Activated CD4-positive, alpha-beta T cell treated with anti-CD3 and anti-CD28 coated beads, Interleukin-2, amount 10 ng/mL, durations not matched to agents 24 days and 14 days (primary cell): ENCODE data around the gene DISC1. TPM values are rescaled to one million over a fixed set of nuclear protein-coding genes. Genes with fewer than 3 reads are reported as not detected.
A peak's percentile ranks its signal among the peaks of the same experiment; 100 is the strongest.
"Not testable (repeated sequence)": the region's sequence is repeated elsewhere in the genome, so short reads cannot be mapped to it uniquely, and the experiment has no call there.

Experiments
- DNase-seq: peaks from one replicate; pipeline ENCODE4 v3.0.0; 2022
- H3K27ac Mint-ChIP-seq: one replicate; pipeline ENCODE4 v1.8.0; 2022; ENCODE audit warnings: mild to moderate bottlenecking, mixed read lengths
- H3K27me3 Mint-ChIP-seq: one replicate; pipeline ENCODE4 v1.8.0; 2022; ENCODE audit warnings: mixed read lengths
- H3K36me3 Mint-ChIP-seq: one replicate; pipeline ENCODE4 v1.8.0; 2022; ENCODE audit warnings: low read depth, mild to moderate bottlenecking, mixed read lengths
- H3K4me1 Mint-ChIP-seq: one replicate; pipeline ENCODE4 v1.8.0; 2021; ENCODE audit warnings: mixed read lengths
- H3K4me3 Mint-ChIP-seq: one replicate; pipeline ENCODE4 v1.8.0; 2022; ENCODE audit warnings: mild to moderate bottlenecking, moderate library complexity, mixed read lengths
- H3K9me3 Mint-ChIP-seq: one replicate; pipeline ENCODE4 v1.8.0; 2021; ENCODE audit warnings: mixed read lengths
- intact Hi-C: fragments of 100-400 bp; cut with micrococcal nuclease; formaldehyde crosslinking; loops from one replicate; pipeline ENCODE4 v1.15.1; 2023
- total RNA-seq: library from RNA; stranded (reverse); gene quantifications from 2 replicates; pipeline ENCODE4 v1.2.3, GENCODE V29; 2022

Gene DISC1
- total RNA-seq, 1 donor from 2014 or later, result 3.1 TPM

- Mint-ChIP-seq H3K36me3 (no peaks in the 10 kb centered on the region), H3K4me3 (no peak overlapping the region), H3K27ac (no peak overlapping the region), H3K27me3 (no peaks in the 10 kb centered on the region), H3K4me1 (no peaks in the 10 kb centered on the region), H3K9me3 (no peaks in the 10 kb centered on the region)
- intact Hi-C loops, result no loop called here
- DNase-seq, result no peak
Observed at GRCh38 chr1:231890791-231891190, 264.2 kb downstream of the DISC1 start.

DNA sequence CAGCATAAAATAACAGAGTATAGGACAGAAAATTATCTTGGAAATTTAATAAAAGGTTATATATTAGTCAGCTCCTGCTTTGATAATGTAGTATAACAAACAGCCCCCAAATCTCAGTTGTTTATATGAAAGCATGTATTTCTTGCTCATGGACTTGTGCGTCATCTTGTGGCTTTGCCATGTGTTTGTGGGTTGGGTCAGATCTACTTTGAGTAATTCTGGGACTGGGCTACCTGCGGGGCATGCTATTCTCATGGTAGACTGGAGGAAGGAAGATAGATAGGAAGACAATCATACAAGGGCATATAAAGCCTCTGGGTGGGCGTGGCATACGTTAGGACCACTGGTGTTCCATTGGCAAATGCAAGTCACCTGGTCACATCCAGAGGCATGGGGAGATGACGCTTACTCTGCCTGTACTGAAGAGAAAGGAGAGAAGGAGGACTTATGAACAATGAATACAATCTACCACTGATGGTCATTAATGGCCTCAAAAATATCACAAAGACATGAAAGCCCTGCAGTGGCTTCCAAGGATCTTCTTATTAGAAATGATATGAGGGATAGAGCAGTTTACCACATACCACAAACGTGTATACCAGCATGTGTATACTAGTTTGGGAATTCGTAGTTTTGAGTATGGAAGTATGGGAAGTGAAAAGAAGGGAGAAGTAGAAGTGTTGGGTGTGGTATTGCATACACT, 267.0 kb downstream of the DISC1 start:
- H3K27me3 Mint-ChIP-seq, result no peaks in the 10 kb centered on the region
- H3K4me1 Mint-ChIP-seq, result no peaks in the 10 kb centered on the region
- no peaks in the 10 kb centered on the region for H3K36me3 Mint-ChIP-seq
- DNase-seq, result no peak
- intact Hi-C loops, result no loop called here
- no peak overlapping the region for H3K27ac Mint-ChIP-seq
- no peaks in the 10 kb centered on the region for H3K9me3 Mint-ChIP-seq
- no peak overlapping the region for H3K4me3 Mint-ChIP-seq

DNA sequence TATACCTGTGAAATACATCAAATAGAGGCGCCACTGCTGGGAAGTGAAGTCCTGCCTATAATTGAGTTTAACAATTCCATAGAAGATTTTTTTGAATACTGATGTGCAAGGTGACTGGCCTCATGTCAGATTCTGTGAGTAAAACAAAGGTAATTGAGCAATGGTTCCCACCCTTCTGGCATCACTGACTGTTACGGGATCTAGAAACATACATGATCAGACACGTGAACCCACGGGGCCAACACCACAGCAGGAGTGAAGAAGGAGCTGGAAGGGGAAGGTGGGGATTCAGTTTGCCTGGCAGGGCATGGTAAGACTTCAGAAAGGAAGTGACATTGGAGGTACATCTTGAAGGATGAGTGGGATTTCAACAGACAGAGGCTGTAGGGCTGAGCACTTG, 270.2 kb downstream of the DISC1 start:
- no peaks in the 10 kb centered on the region for H3K36me3 Mint-ChIP-seq
- H3K27me3 Mint-ChIP-seq, result no peaks in the 10 kb centered on the region
- intact Hi-C loops, result no loop called here
- H3K4me1 Mint-ChIP-seq, result peaks cover 2% of the 10 kb centered on the region
- H3K4me3 Mint-ChIP-seq, result no peak overlapping the region
- DNase-seq, result no peak
- H3K27ac Mint-ChIP-seq, result no peak overlapping the region
- no peaks in the 10 kb centered on the region for H3K9me3 Mint-ChIP-seq

DNA sequence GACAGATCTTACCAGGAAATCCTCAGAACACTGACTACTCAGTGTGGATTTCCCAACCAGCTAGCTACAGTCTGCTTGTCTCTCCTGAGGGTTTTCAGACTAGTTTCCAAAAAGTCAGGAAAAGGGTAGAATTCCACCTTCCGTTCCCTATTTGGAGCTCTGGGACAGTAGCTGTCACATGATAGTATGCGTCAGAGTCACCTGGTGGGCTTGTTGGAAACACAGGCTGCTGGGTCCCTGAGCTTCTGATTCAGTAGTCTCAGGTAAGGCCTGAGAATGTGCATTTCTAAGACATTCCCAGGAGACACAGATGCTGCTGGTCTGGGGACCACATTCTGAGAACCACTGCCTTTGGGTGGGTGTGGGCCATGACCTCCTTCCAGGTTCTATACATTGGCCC, 272.5 kb downstream of the DISC1 start:
- Mint-ChIP-seq H3K27me3 (no peaks in the 10 kb centered on the region), H3K9me3 (peaks cover 5% of the 10 kb centered on the region), H3K4me1 (peaks cover 2% of the 10 kb centered on the region), H3K36me3 (no peaks in the 10 kb centered on the region), H3K4me3 (no peak overlapping the region), H3K27ac (no peak overlapping the region)
- intact Hi-C loops, result no loop called here
- DNase-seq, result no peak

DNA sequence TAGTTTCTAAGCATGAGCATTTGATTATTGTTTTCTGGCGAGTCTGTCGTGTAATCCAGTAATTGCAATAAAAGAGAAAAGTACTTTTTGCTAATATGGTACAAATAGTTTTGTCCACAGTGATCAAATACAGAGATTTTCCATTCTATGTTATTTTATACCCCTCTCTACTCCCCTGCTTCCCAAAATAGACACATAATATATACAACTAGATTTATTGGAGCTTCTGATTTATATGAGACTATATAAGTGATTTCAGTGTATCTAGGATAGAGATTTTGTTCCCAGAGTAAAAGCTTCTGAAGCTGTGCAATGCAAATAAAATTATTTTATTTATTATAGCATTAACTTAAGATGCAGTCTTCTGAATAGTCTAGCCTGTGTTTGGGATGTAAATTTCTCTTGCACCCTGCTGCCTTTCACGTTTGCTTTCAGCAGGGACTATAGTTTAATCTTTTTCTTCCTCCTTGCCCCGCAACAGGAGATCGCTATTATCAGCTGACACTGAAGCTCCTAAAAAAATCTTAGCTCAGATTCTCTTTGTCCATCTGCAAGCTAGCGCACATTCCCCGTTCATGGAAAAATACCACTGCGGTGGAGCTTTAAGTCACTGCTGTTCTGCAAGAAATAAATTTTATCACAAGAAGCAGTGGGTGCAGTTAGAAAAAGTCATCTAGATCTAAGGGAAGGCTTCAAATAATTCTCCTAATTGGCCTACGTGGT, 273.3 kb downstream of the DISC1 start:
- Mint-ChIP-seq H3K4me3 (no peak overlapping the region), H3K9me3 (peaks cover 5% of the 10 kb centered on the region), H3K4me1 (peaks cover 2% of the 10 kb centered on the region), H3K27ac (no peak overlapping the region), H3K27me3 (no peaks in the 10 kb centered on the region), H3K36me3 (no peaks in the 10 kb centered on the region)
- intact Hi-C loops, result no loop called here
- DNase-seq, result no peak

DNA sequence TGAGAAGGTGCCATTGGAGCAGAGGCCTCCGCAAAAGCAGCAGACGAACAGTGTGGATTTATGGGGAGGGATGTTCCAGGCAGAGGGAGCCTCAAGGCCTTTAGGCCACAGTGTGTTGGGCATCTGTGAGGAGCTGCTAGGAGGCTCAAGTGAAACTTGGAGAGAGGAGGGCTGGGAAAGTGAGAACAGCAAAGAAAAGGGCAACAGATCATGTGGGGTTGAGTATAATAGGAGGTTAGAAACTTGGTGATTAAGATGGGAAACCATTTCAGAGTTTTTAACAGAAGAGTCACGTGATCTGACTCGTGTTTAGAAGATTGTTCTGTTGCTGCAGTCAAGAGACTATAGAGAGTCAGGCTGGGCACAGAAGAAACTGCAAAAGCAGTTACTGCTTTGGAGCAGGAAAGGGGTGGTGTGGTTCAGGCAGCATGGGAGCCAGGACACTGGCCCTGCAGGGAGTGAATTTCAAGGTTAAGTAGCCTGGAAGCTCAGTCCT, 277.0 kb downstream of the DISC1 start:
- DNase-seq, result no peak
- Mint-ChIP-seq H3K36me3 (peaks cover 4% of the 10 kb centered on the region), H3K9me3 (peaks cover 10% of the 10 kb centered on the region), H3K27ac (no peak overlapping the region), H3K4me1 (peaks cover 2% of the 10 kb centered on the region), H3K27me3 (no peaks in the 10 kb centered on the region), H3K4me3 (no peak overlapping the region)
- intact Hi-C loops, result no loop called here

DNA sequence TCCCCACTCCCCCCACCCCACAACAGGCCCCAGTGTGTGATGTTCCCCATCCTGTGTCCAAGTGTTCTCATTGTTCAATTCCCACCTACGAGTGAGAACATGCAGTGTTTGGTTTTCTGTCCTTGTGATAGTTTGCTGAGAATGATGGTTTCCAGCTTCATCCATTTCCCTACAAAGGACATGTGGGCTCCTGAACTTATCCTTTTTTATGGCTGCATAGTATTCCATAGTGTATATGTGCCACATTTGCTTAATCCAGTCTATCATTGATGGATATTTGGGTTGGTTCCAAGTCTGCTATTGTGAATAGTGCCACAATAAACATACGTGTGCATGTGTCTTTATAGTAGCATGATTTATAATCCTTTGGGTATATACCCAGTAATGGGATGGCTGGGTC, 280.7 kb downstream of the DISC1 start:
- peaks cover 20% of the 10 kb centered on the region for H3K9me3 Mint-ChIP-seq

GRCh38 chr1:231913493-231913892, 286.9 kb downstream of the DISC1 start:
- Mint-ChIP-seq H3K9me3 (peaks cover 10% of the 10 kb centered on the region), H3K4me1 (peaks cover 18% of the 10 kb centered on the region), H3K36me3 (no peaks in the 10 kb centered on the region), H3K4me3 (no peak overlapping the region), H3K27me3 (peaks cover 40% of the 10 kb centered on the region), H3K27ac (no peak overlapping the region)
- DNase-seq, result no peak
- intact Hi-C loops, result no loop called here

More for the DNA sequence above, 280.7 kb downstream of the DISC1 start:
- H3K36me3 Mint-ChIP-seq, H3K27ac Mint-ChIP-seq, DNase-seq, H3K4me3 Mint-ChIP-seq, H3K4me1 Mint-ChIP-seq, intact Hi-C loops: not testable (repeated sequence)
- H3K27me3 Mint-ChIP-seq, result peaks cover 18% of the 10 kb centered on the region

DNA sequence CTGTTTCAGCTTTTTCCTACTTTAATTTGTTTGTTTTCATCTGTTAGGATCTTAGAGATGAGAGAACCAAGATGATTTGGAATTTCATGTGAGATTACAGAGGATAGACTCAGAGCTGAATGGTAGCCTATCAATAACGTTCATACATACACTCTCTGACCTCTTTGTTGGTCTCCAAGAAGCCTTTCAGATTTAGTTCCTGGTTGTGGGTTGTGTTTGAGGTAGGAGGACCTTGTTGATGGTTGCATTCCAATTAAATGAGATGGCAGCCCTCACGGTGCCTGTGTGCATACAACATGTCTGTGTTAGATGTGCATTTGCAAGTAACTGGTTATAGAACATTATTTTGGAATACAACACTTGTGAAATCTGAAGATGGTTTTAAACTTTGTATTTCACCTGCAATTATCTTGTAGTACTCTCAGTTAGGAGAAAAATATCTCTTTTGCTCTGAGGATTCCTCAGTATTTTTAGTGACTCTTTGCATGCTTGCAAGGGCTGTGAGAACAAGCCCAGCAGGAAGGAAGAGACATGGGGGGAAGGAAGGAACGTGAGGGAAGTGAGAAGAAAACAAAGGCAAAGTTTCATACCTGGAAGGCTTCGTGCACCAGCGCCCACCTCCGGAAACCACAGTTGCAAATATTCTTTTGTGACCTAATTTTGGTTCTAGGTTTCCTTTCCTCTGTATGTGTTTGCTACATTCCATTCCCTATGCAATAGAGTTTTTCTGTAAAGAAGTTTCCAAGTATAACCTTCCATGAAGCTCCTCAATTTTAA, 291.8 kb downstream of the DISC1 start:
- Mint-ChIP-seq H3K27me3 (peaks cover 34% of the 10 kb centered on the region), H3K9me3 (no peaks in the 10 kb centered on the region), H3K4me1 (peaks cover 38% of the 10 kb centered on the region), H3K4me3 (peak overlapping the region; percentile 75), H3K27ac (peak overlapping the region; percentile 37), H3K36me3 (no peaks in the 10 kb centered on the region)
- intact Hi-C loops, result no loop called here
- peak; percentile 77 for DNase-seq

- intact Hi-C loops, result no loop called here
Observed at GRCh38 chr1:231919239-231919885, 292.8 kb downstream of the DISC1 start.

GRCh38 chr1:231919886-231920285, 293.3 kb downstream of the DISC1 start:
- intact Hi-C loops, result no loop called here
- H3K4me1 Mint-ChIP-seq, result peaks cover 38% of the 10 kb centered on the region

More at GRCh38 chr1:231919239-231919885, 292.8 kb downstream of the DISC1 start:
- H3K27me3 Mint-ChIP-seq, result peaks cover 38% of the 10 kb centered on the region
- H3K36me3 Mint-ChIP-seq, result no peaks in the 10 kb centered on the region
- no peaks in the 10 kb centered on the region for H3K9me3 Mint-ChIP-seq
- peaks cover 38% of the 10 kb centered on the region for H3K4me1 Mint-ChIP-seq
- DNase-seq, result no peak
- H3K4me3 Mint-ChIP-seq, result peak overlapping the region; percentile 75
- H3K27ac Mint-ChIP-seq, result no peak overlapping the region

GRCh38 chr1:231921646-231922345, 295.2 kb downstream of the DISC1 start:
- intact Hi-C loops, result no loop called here
- H3K27ac Mint-ChIP-seq, result no peak overlapping the region
- H3K4me3 Mint-ChIP-seq, result no peak overlapping the region
- H3K9me3 Mint-ChIP-seq, result no peaks in the 10 kb centered on the region
- peaks cover 34% of the 10 kb centered on the region for H3K27me3 Mint-ChIP-seq
- DNase-seq, result no peak
- H3K4me1 Mint-ChIP-seq, result peaks cover 32% of the 10 kb centered on the region
- peaks cover 2% of the 10 kb centered on the region for H3K36me3 Mint-ChIP-seq

More at GRCh38 chr1:231919886-231920285, 293.3 kb downstream of the DISC1 start:
- DNase-seq, result no peak
- Mint-ChIP-seq H3K36me3 (no peaks in the 10 kb centered on the region), H3K27me3 (peaks cover 36% of the 10 kb centered on the region), H3K27ac (no peak overlapping the region), H3K9me3 (no peaks in the 10 kb centered on the region), H3K4me3 (no peak overlapping the region)

GRCh38 chr1:231923491-231924041, 297.0 kb downstream of the DISC1 start:
- Mint-ChIP-seq H3K27me3 (peaks cover 23% of the 10 kb centered on the region), H3K9me3 (no peaks in the 10 kb centered on the region), H3K27ac (no peak overlapping the region), H3K4me3 (no peak overlapping the region), H3K4me1 (peaks cover 20% of the 10 kb centered on the region), H3K36me3 (peaks cover 2% of the 10 kb centered on the region)
- no peak for DNase-seq
- intact Hi-C loops, result no loop called here
